HCT116 (cell line): ENCODE data around the gene TSPAN16. TPM values are rescaled to one million over a fixed set of nuclear protein-coding genes. Genes with fewer than 3 reads are reported as not detected.

Source experiments
- ATAC-seq: fragments of 200-7000 bp; cut with Tn5 transposase; 2 replicates; pipeline ENCODE4 v1.9.1; 2020; ENCODE audit warnings: mild to moderate bottlenecking, moderate library complexity
- BruUV-seq: library from RNA; stranded (reverse); fragments of 400-500 nt; replicated peaks from 2 replicates; lab custom pipeline; 2021; lab: Mats Ljungman, UMichigan
- CTCF ChIA-PET: fragments of 300-600 bp; sonication (Branson Sonifier 250); formaldehyde crosslinking; loops from one replicate; lab custom pipeline; 2021; ENCODE audit warnings: antibody characterized with exemption; lab: Charles Lee
- POLR2A ChIA-PET: fragments of 300-600, 350-600 bp; sonication (Branson Sonifier 250); formaldehyde crosslinking; loops from one replicate; lab custom pipeline; 2021; ENCODE audit warnings: antibody characterized with exemption; lab: Charles Lee
- RAD21 ChIA-PET, 2 experiments: fragments of 300-600 bp; sonication (Branson Sonifier 250); formaldehyde crosslinking; loops; one replicate each; lab custom pipeline; 2023; ENCODE audit warnings: low total read pairs in 2 of 2; ENCODE audit not compliant: uncharacterized antibody in 2 of 2, unreplicated experiment in 2 of 2, low non-redundant PET in 1 of 2; lab: Charles Lee
- DNase-seq: peaks from one replicate; pipeline ENCODE4 v3.0.0-alpha.2; 2010; ENCODE audit warnings: low read depth, low spot score
- H2AFZ ChIP-seq: fragments of 200-600 bp; shearing (Covaris generic), sonication (generic); 2 replicates; pipeline ENCODE4 v1.6.1; 2017; ENCODE audit warnings: low read depth, mixed run types, mixed read lengths, antibody characterized with exemption, low read length; ENCODE audit not compliant: poor library complexity, severe bottlenecking
- H3K27ac ChIP-seq: 2 replicates; pipeline ENCODE4 v1.5.1; 2012; ENCODE audit warnings: low read depth, low read length
- H3K27me3 ChIP-seq: fragments of 200-600 bp; sonication (generic); 2 replicates; pipeline ENCODE4 v1.6.1; 2016; ENCODE audit warnings: mixed run types, low read length, mixed read lengths; ENCODE audit not compliant: insufficient read depth
- H3K36me3 ChIP-seq, 2 experiments: fragments of 200-500 bp in 1 of 2; fragments of 200-600 bp in 1 of 2; sonication (Bioruptor generic) in 1 of 2; sonication (generic) in 1 of 2; 2 replicates each; pipeline versions ENCODE4 v1.5.1 to v1.6.1; 2014 to 2016; ENCODE audit warnings: low read length in 2 of 2, inconsistent platforms in 1 of 2, mixed read lengths in 1 of 2, mixed run types in 1 of 2; ENCODE audit not compliant: insufficient read depth in 2 of 2, control insufficient read depth in 1 of 2
- H3K4me1 ChIP-seq, 2 experiments: fragments of 200-600 bp in 1 of 2; sonication (generic) in 1 of 2; 2 replicates each; pipeline versions ENCODE4 v1.5.1 to v1.6.1; 2012 to 2017; ENCODE audit warnings: low read length in 2 of 2, inconsistent platforms in 1 of 2, mild to moderate bottlenecking in 1 of 2, mixed read lengths in 1 of 2, mixed run types in 1 of 2, moderate library complexity in 1 of 2; ENCODE audit not compliant: insufficient read depth in 2 of 2, control insufficient read depth in 1 of 2
- H3K4me2 ChIP-seq: fragments of 200-600 bp; sonication (generic); 2 replicates; pipeline ENCODE4 v1.6.1; 2017; ENCODE audit warnings: mixed run types, low read length, mixed read lengths
- H3K4me3 ChIP-seq, 2 experiments: fragments of 200-600 bp in 1 of 2; sonication (generic) in 1 of 2; replicated peaks in 1 of 2; 2 replicates each; pipeline ENCODE4 v1.5.1; 2011 to 2016; ENCODE audit warnings: low read length in 2 of 2, control low read depth in 1 of 2, low read depth in 1 of 2, mild to moderate bottlenecking in 1 of 2, mixed read lengths in 1 of 2, mixed run types in 1 of 2
- H3K79me2 ChIP-seq: fragments of 200-600 bp; sonication (generic); 2 replicates; pipeline ENCODE4 v1.6.1; 2017; ENCODE audit warnings: mild to moderate bottlenecking, mixed run types, low read length, moderate library complexity, mixed read lengths; ENCODE audit not compliant: insufficient read depth
- H3K9ac ChIP-seq: fragments of 200-600 bp; sonication (generic); 2 replicates; pipeline ENCODE4 v1.6.1; 2016; ENCODE audit warnings: low read length, mixed read lengths
- H3K9me2 ChIP-seq: fragments of 200-600 bp; sonication (generic), shearing (Covaris generic); 2 replicates; pipeline ENCODE4 v1.6.1; 2017; ENCODE audit warnings: mixed run types, mild to moderate bottlenecking, moderate library complexity; ENCODE audit not compliant: insufficient read depth
- H3K9me3 ChIP-seq, 2 experiments: fragments of 200-500 bp in 1 of 2; fragments of 200-600 bp in 1 of 2; sonication (Bioruptor generic) in 1 of 2; sonication (generic) in 1 of 2; 2 replicates each; pipeline ENCODE4 v1.6.1; 2014 to 2017; ENCODE audit warnings: low read length in 2 of 2, mixed read lengths in 2 of 2, inconsistent platforms in 1 of 2, low read depth in 1 of 2, mild to moderate bottlenecking in 1 of 2, mixed run types in 1 of 2, moderate library complexity in 1 of 2; ENCODE audit not compliant: control insufficient read depth in 1 of 2, insufficient read depth in 1 of 2
- H4K20me1 ChIP-seq: fragments of 200-600 bp; sonication (generic), shearing (Covaris generic); 2 replicates; pipeline ENCODE4 v1.6.1; 2017; ENCODE audit warnings: mixed run types, mild to moderate bottlenecking, moderate library complexity; ENCODE audit not compliant: insufficient read depth
- RAD21 ChIP-seq: IDR thresholded peaks from 2 replicates; pipeline ENCODE4 v1.6.1; 2012; ENCODE audit warnings: low read depth, mild to moderate bottlenecking
- TCF7L2 ChIP-seq: IDR thresholded peaks from 2 replicates; pipeline ENCODE4 v1.7.0; 2011; ENCODE audit warnings: borderline replicate concordance, inconsistent platforms; ENCODE audit not compliant: insufficient read depth, insufficient read length; ENCODE audit errors: extremely low read depth
- ZFX ChIP-seq: fragments of 450-650 bp; IDR thresholded peaks from 2 replicates; pipeline ENCODE4 v1.6.1; 2017
- intact Hi-C: fragments of 100-400 bp; cut with micrococcal nuclease; formaldehyde crosslinking; loops from 2 replicates; pipeline ENCODE4 v1.10.0; 2022
- total RNA-seq: library from RNA; stranded (reverse); gene quantifications from one replicate; pipeline ENCODE4 v1.2.1, GENCODE V29; 2021; ENCODE audit not compliant: unreplicated experiment

Gene TSPAN16
- total RNA-seq, 1 experiment from 2014 or later = not detected

DNA sequence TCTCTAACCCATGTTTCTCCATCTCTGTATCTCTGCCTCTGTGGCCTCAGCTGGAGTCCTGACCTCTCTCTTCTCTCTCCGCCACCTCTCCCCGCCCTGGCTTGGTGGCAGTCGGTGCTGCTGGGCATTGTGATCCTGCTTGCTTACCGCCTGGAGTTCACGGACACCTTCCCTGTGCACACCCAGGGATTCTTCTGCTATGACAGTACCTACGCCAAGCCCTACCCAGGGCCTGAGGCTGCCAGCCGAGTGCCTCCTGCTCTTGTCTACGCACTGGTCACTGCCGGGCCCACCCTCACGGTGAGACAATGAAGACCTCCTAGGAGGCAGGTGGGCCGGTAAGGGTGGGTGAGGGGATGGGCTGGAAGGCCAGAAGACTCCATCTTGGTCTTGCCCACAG lies 63.5 kb downstream of the TSPAN16 start:
- H2AFZ ChIP-seq = no peak overlapping the region
- CTCF ChIA-PET = no interaction called here
- intact Hi-C loops = no loop called here
- no peaks in the 10 kb centered on the region for H3K9me2 ChIP-seq
- no peak for ATAC-seq
- H3K36me3 ChIP-seq = 0 out of 4 replicates have a peak, but pooled peaks cover 0 to 2% of the 10 kb centered on the region in 2 experiments
- no peaks in the 10 kb centered on the region for H3K27me3 ChIP-seq
- POLR2A ChIA-PET = no interaction called here
- H3K79me2 ChIP-seq = no peaks in the 10 kb centered on the region
- no peak for TF ChIP-seq RAD21
- TF ChIP-seq TCF7L2 = no peak
- H3K4me3 ChIP-seq = no peak overlapping the region
- no peaks in the 10 kb centered on the region for H3K9me3 ChIP-seq
- no peak for DNase-seq
- BruUV-seq = no TSS peak
- no peak overlapping the region for H3K27ac ChIP-seq
- no peaks in the 10 kb centered on the region for H4K20me1 ChIP-seq
- H3K4me2 ChIP-seq = no peak overlapping the region
- H3K4me1 ChIP-seq = peaks cover 7 to 24% of the 10 kb centered on the region in 2 experiments
- RAD21 ChIA-PET = no interaction called here
- H3K9ac ChIP-seq = no peak overlapping the region

DNA sequence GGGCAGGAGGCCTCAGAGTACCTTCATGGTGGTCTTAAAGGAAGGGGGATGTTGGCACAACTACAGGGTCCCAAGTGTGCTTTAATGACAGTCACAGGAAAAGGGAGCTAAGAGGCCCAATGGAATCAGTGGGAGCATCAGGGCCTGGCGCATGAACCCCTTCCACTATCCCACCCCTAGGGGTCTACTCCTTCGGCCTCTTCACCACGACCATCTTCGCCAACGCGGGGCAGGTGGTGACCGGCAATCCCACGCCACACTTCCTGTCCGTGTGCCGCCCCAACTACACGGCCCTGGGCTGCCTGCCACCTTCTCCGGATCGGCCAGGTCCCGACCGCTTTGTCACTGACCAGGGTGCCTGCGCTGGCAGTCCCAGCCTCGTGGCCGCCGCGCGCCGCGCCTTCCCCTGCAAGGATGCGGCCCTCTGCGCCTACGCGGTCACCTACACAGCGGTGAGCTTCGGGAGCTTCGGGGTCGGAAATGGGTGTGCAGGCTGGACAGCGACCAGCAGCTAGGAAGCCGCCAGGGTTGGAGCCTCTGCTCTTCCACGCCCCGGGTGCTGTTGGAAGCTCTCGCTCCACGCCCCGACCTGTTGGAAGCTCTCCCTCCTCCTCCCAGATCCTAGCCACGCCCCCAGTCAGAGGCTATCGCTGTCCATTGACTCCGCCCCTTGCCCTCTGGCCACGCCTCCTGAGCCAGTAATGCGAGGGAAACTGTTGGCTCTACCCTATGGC lies 65.2 kb downstream of the TSPAN16 start:
- ATAC-seq (peak; percentile 89), DNase-seq (no peak)
- ChIA-PET CTCF (interaction anchor here (0.6 kb wide), 1 partner anchor 226 kb away, joined by 3 read pairs; no protein-coding TSS in a partner anchor), POLR2A (interaction anchor here (1.8 kb wide), 1 partner anchor 13 kb away, joined by 11 read pairs; the partner anchor contains the start of gene SWSAP1)
- Histone ChIP-seq H3K9ac (no peak overlapping the region), H4K20me1 (no peaks in the 10 kb centered on the region), H3K4me2 (0 out of 2 replicates have a peak overlapping the region, but pooled peaks have one; percentile 2), H3K36me3 (peaks cover 0 to 2% of the 10 kb centered on the region in 2 experiments; a peak in 1 of 4 replicates)
- BruUV-seq = no TSS peak
- TF ChIP-seq ZFX = no peak
- TF ChIP-seq, all 23 proteins: peak for 0
- Histone ChIP-seq H3K9me2 (no peaks in the 10 kb centered on the region), H2AFZ (no peak overlapping the region), H3K27ac (peak overlapping the region; percentile 27; the same call in 1 of the 2 replicates), H3K4me1 (peaks cover 5 to 13% of the 10 kb centered on the region in 2 experiments), H3K4me3 (no peak overlapping the region), H3K27me3 (no peaks in the 10 kb centered on the region), H3K79me2 (no peaks in the 10 kb centered on the region), H3K9me3 (no peaks in the 10 kb centered on the region)
- intact Hi-C loops = no loop called here
- RAD21 ChIA-PET = no interaction called here
